ENCODE results near the gene ARFIP1.
"Not testable (repeated sequence)": the region's sequence is repeated elsewhere in the genome, so short reads cannot be mapped to it uniquely, and the experiment has no call there.

Gene ARFIP1

GRCh38 chr4:152808670-152809069, 28.9 kb downstream of the ARFIP1 start:
- no peak overlapping the region for H3K4me3 Mint-ChIP-seq
- H3K27ac Mint-ChIP-seq: no peak overlapping the region
- peaks cover 22% of the 10 kb centered on the region for H3K4me1 Mint-ChIP-seq (ENCODE audit: low read depth)
- peaks cover 22% of the 10 kb centered on the region for H3K9me3 Mint-ChIP-seq
- no peaks in the 10 kb centered on the region for H3K27me3 Mint-ChIP-seq
- DNase-seq: no peak
- peaks cover 50% of the 10 kb centered on the region for H3K36me3 Mint-ChIP-seq (ENCODE audit: low read depth)

- H3K9me3 Mint-ChIP-seq: peaks cover 38% of the 10 kb centered on the region
Measured at GRCh38 chr4:152810715-152811287, 31.0 kb downstream of the ARFIP1 start.

GRCh38 chr4:152815078-152815477, 35.3 kb downstream of the ARFIP1 start:
- Mint-ChIP-seq H3K27ac (no peak overlapping the region), H3K4me3 (no peak overlapping the region), H3K27me3 (no peaks in the 10 kb centered on the region), H3K4me1 (ENCODE audit: low read depth) (peaks cover 15% of the 10 kb centered on the region), H3K9me3 (peaks cover 49% of the 10 kb centered on the region), H3K36me3 (ENCODE audit: low read depth) (peaks cover 76% of the 10 kb centered on the region)
- no peak for DNase-seq

More at GRCh38 chr4:152810715-152811287, 31.0 kb downstream of the ARFIP1 start:
- H3K4me1 Mint-ChIP-seq (ENCODE audit: low read depth): peaks cover 22% of the 10 kb centered on the region
- no peak overlapping the region for H3K27ac Mint-ChIP-seq
- H3K36me3 Mint-ChIP-seq (ENCODE audit: low read depth): peaks cover 68% of the 10 kb centered on the region
- DNase-seq: no peak
- H3K27me3 Mint-ChIP-seq: no peaks in the 10 kb centered on the region
- H3K4me3 Mint-ChIP-seq: no peak overlapping the region

- H3K36me3 Mint-ChIP-seq (ENCODE audit: low read depth): peaks cover 57% of the 10 kb centered on the region
- H3K9me3 Mint-ChIP-seq: peaks cover 40% of the 10 kb centered on the region
Measured at GRCh38 chr4:152817331-152817730, 37.6 kb downstream of the ARFIP1 start.

GRCh38 chr4:152819026-152819645, 39.4 kb downstream of the ARFIP1 start:
- no peak for DNase-seq
- H3K27ac Mint-ChIP-seq: no peak overlapping the region
- H3K9me3 Mint-ChIP-seq: peaks cover 30% of the 10 kb centered on the region
- no peak overlapping the region for H3K4me3 Mint-ChIP-seq
- H3K4me1 Mint-ChIP-seq (ENCODE audit: low read depth): peaks cover 15% of the 10 kb centered on the region
- H3K27me3 Mint-ChIP-seq: no peaks in the 10 kb centered on the region
- H3K36me3 Mint-ChIP-seq (ENCODE audit: low read depth): peaks cover 41% of the 10 kb centered on the region

More at GRCh38 chr4:152817331-152817730, 37.6 kb downstream of the ARFIP1 start:
- Mint-ChIP-seq H3K4me1 (ENCODE audit: low read depth) (peaks cover 15% of the 10 kb centered on the region), H3K4me3 (no peak overlapping the region), H3K27me3 (no peaks in the 10 kb centered on the region), H3K27ac (no peak overlapping the region)
- DNase-seq: no peak

- H3K27ac Mint-ChIP-seq: no peak overlapping the region
- no peak for DNase-seq
- peaks cover 22% of the 10 kb centered on the region for H3K9me3 Mint-ChIP-seq
- H3K27me3 Mint-ChIP-seq: no peaks in the 10 kb centered on the region
- H3K36me3 Mint-ChIP-seq (ENCODE audit: low read depth): peaks cover 32% of the 10 kb centered on the region
- H3K4me3 Mint-ChIP-seq: no peak overlapping the region
- peaks cover 15% of the 10 kb centered on the region for H3K4me1 Mint-ChIP-seq (ENCODE audit: low read depth)
Measured at GRCh38 chr4:152820073-152820472, 40.3 kb downstream of the ARFIP1 start.

- Mint-ChIP-seq H3K4me1 (ENCODE audit: low read depth) (peaks cover 5% of the 10 kb centered on the region), H3K9me3 (peaks cover 12% of the 10 kb centered on the region), H3K27ac (no peak overlapping the region), H3K36me3 (ENCODE audit: low read depth) (peaks cover 14% of the 10 kb centered on the region), H3K27me3 (no peaks in the 10 kb centered on the region), H3K4me3 (no peak overlapping the region)
- DNase-seq: no peak
Measured at GRCh38 chr4:152822323-152822722, 42.6 kb downstream of the ARFIP1 start.

- peaks cover 14% of the 10 kb centered on the region for H3K36me3 Mint-ChIP-seq (ENCODE audit: low read depth)
- no peaks in the 10 kb centered on the region for H3K27me3 Mint-ChIP-seq
- H3K4me1 Mint-ChIP-seq (ENCODE audit: low read depth): no peaks in the 10 kb centered on the region
- no peak overlapping the region for H3K27ac Mint-ChIP-seq
- no peak for DNase-seq
- H3K4me3 Mint-ChIP-seq: no peak overlapping the region
- peaks cover 11% of the 10 kb centered on the region for H3K9me3 Mint-ChIP-seq
Measured at GRCh38 chr4:152824561-152824960, 44.8 kb downstream of the ARFIP1 start.

GRCh38 chr4:152825336-152825735, 45.6 kb downstream of the ARFIP1 start:
- Mint-ChIP-seq H3K27ac (no peak overlapping the region), H3K4me1 (ENCODE audit: low read depth) (no peaks in the 10 kb centered on the region)

GRCh38 chr4:152828122-152828521, 48.4 kb downstream of the ARFIP1 start:
- Mint-ChIP-seq H3K4me3 (no peak overlapping the region), H3K27ac (no peak overlapping the region), H3K4me1 (ENCODE audit: low read depth) (no peaks in the 10 kb centered on the region), H3K9me3 (peaks cover 8% of the 10 kb centered on the region), H3K36me3 (ENCODE audit: low read depth) (peaks cover 44% of the 10 kb centered on the region), H3K27me3 (no peaks in the 10 kb centered on the region)
- DNase-seq: no peak

More at GRCh38 chr4:152825336-152825735, 45.6 kb downstream of the ARFIP1 start:
- DNase-seq: no peak
- H3K27me3 Mint-ChIP-seq: no peaks in the 10 kb centered on the region
- H3K36me3 Mint-ChIP-seq (ENCODE audit: low read depth): peaks cover 18% of the 10 kb centered on the region
- no peak overlapping the region for H3K4me3 Mint-ChIP-seq
- peaks cover 11% of the 10 kb centered on the region for H3K9me3 Mint-ChIP-seq

- Mint-ChIP-seq H3K27me3 (no peaks in the 10 kb centered on the region), H3K36me3 (ENCODE audit: low read depth) (peaks cover 70% of the 10 kb centered on the region), H3K27ac (no peak overlapping the region), H3K9me3 (peaks cover 4% of the 10 kb centered on the region), H3K4me3 (no peak overlapping the region), H3K4me1 (ENCODE audit: low read depth) (no peaks in the 10 kb centered on the region)
- DNase-seq: no peak
Measured at GRCh38 chr4:152831416-152831815, 51.7 kb downstream of the ARFIP1 start.

- no peak overlapping the region for H3K27ac Mint-ChIP-seq
- H3K4me1 Mint-ChIP-seq (ENCODE audit: low read depth): peaks cover 15% of the 10 kb centered on the region
- peaks cover 63% of the 10 kb centered on the region for H3K36me3 Mint-ChIP-seq (ENCODE audit: low read depth)
- H3K9me3 Mint-ChIP-seq: peaks cover 15% of the 10 kb centered on the region
- DNase-seq: no peak
- no peaks in the 10 kb centered on the region for H3K27me3 Mint-ChIP-seq
- H3K4me3 Mint-ChIP-seq: no peak overlapping the region
Measured at GRCh38 chr4:152836936-152837335, 57.2 kb downstream of the ARFIP1 start.

- not testable (repeated sequence) for H3K27me3 Mint-ChIP-seq, H3K4me3 Mint-ChIP-seq, DNase-seq
- H3K27ac Mint-ChIP-seq: peak overlapping the region; percentile 18
- H3K4me1 Mint-ChIP-seq (ENCODE audit: low read depth): peaks cover 15% of the 10 kb centered on the region
- H3K36me3 Mint-ChIP-seq (ENCODE audit: low read depth): peaks cover 43% of the 10 kb centered on the region
- peaks cover 12% of the 10 kb centered on the region for H3K9me3 Mint-ChIP-seq
Measured at GRCh38 chr4:152839729-152840128, 60.0 kb downstream of the ARFIP1 start.

GRCh38 chr4:152843481-152844090, 63.8 kb downstream of the ARFIP1 start:
- H3K4me3 Mint-ChIP-seq: no peak overlapping the region

GRCh38 chr4:152847376-152847775, 67.6 kb downstream of the ARFIP1 start:
- peaks cover 20% of the 10 kb centered on the region for H3K4me1 Mint-ChIP-seq (ENCODE audit: low read depth)
- H3K36me3 Mint-ChIP-seq (ENCODE audit: low read depth): peaks cover 3% of the 10 kb centered on the region
- H3K4me3 Mint-ChIP-seq: no peak overlapping the region
- no peak overlapping the region for H3K27ac Mint-ChIP-seq
- DNase-seq: no peak
- no peaks in the 10 kb centered on the region for H3K9me3 Mint-ChIP-seq
- no peaks in the 10 kb centered on the region for H3K27me3 Mint-ChIP-seq

More at GRCh38 chr4:152843481-152844090, 63.8 kb downstream of the ARFIP1 start:
- H3K36me3 Mint-ChIP-seq (ENCODE audit: low read depth): peaks cover 21% of the 10 kb centered on the region
- H3K9me3 Mint-ChIP-seq: peaks cover 12% of the 10 kb centered on the region
- peaks cover 17% of the 10 kb centered on the region for H3K4me1 Mint-ChIP-seq (ENCODE audit: low read depth)
- H3K27ac Mint-ChIP-seq: no peak overlapping the region
- no peak for DNase-seq
- no peaks in the 10 kb centered on the region for H3K27me3 Mint-ChIP-seq
